Embryonic facial prominence (tissue), 1 donor: ENCODE results near the gene SNRPA.
"Not testable (repeated sequence)": the region's sequence is repeated elsewhere in the genome, so short reads cannot be mapped to it uniquely, and the experiment has no call there.

Experiments
- DNase-seq: peaks from one replicate; pipeline ENCODE4 v3.0.0-alpha.2; 2016; ENCODE audit errors: extremely low spot score

The SNRPA gene

DNA sequence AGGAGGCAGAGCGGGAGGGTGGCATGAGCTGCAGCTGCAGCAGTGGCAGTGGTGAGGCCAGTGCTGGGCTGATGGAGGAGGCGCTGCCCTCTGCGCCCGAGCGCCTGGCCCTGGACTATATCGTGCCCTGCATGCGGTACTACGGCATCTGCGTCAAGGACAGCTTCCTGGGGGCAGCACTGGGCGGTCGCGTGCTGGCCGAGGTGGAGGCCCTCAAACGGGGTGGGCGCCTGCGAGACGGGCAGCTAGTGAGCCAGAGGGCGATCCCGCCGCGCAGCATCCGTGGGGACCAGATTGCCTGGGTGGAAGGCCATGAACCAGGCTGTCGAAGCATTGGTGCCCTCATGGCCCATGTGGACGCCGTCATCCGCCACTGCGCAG is 50.0 kb downstream of the SNRPA start:
- DNase-seq: no peak

DNA sequence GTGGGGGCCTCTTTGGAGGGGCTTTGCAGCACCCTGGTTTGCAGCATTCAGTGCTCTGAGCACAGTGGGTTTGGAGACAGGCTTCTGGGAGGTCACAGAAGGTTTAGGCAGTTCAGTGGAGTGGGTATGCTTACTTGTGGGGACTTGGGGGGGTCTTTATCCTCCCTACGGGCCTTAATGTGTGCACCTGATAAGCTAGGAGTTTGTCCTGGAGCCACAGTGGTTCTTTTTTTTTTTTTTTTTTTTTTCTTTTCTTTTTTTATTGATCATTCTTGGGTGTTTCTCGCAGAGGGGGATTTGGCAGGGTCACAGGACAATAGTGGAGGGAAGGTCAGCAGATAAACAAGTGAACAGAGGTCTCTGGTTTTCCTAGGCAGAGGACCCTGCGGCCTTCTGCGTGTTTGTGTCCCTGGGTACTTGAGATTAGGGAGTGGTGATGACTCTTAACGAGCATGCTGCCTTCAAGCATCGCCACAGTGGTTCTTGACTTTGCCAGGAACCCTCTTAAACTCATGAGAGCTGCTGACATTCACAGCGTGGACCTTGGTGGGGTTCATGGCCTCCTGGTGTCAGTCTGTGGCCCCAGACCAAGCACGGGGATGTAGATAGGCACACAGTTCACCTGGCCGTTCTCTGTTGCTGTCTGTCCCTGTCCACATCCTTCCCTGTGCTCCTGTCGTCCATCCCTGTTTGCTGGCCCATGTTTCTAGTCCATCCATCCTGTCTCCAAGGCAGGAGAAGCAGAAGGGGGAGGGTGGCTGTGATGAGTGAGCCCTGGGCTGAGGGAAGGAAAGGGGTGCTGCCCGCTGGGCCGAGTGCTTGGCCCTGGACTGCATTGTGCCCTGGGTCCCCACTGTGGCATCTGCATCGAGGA is 50.7 kb downstream of the SNRPA start:
- DNase-seq: no peak

- DNase-seq: no peak
These were observed 51.5 kb downstream of the SNRPA start for GRCh38 chr19:40802300-40803169.

DNA sequence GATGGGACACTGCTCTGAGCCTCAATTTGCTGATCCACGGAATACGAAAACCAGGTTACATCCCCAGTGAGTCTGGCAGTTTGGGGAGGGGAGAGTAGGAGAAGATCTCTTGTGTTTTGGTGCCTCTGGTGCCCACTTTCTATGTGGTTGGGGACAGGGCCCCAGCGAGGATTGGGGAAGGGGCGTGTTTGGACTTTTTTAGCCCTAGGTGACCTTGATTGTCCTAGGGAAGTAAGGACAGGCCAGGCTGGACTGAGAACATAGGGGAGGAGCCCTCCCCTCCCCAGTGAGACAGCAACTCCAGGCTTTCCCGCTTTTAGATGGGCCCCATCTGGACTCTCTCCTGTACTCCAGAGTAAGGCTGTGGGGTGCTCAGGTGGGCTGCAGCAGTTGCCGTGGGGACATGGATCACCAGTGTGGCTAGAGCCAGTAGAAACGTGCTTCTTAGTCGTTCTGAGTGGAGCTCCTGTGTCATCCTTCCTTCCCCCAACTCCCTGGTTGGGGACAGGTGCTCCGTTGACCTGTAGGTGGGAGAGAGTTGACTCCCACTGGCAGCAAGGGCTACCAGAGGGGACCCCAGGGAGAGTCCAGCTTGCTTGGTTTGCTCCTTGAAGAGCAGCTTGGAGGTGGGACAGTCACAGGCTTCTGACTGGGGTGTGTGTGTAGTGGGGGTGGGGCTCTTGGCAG is 52.3 kb downstream of the SNRPA start:
- DNase-seq: no peak

- no peak for DNase-seq
These were observed 53.1 kb downstream of the SNRPA start for GRCh38 chr19:40803857-40804782.

GRCh38 chr19:40804783-40805242 is 53.8 kb downstream of the SNRPA start:
- no peak for DNase-seq

- DNase-seq: no peak
These were observed 54.4 kb downstream of the SNRPA start for GRCh38 chr19:40805258-40805868.

- DNase-seq: peak; percentile 87
These were observed 55.6 kb downstream of the SNRPA start for GRCh38 chr19:40806423-40807146.

DNA sequence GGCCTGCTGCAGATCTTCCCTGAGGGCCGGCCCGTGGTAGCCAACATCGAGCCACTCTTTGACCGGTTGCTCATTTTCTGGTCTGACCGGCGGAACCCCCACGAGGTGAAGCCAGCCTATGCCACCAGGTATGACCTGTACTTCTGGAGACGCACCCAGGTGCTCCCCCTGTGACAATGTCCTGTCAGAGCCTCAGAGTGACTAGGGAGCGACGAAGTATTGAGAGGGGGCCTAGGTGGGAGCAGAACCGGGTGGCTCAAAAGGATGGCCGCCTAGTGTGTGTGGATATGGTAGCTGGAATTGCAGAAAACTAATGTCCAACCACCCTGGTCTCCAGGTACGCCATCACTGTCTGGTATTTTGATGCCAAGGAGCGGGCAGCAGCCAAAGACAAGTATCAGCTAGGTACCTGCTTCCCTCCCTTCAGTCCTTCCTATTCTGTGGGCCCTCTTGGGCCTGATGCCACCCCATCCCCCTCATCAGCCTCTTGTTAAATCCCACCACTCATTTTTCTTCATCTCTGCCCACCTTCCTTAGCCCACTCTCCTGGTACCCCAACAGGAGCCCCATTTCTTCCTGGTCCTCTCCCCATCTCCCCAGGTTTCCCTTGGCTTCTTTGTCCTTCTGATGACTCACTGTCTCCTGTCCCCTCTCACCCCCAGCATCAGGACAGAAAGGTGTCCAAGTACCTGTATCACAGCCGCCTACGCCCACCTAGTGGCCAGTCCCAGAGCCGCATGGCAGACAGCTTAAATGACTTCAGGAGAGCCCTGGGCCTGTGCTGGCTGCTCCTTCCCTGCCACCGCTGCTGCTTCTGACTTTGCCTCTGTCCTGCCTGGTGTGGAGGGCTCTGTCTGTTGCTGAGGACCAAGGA is 56.4 kb downstream of the SNRPA start:
- DNase-seq: no peak

GRCh38 chr19:40808021-40808325 is 57.0 kb downstream of the SNRPA start:
- no peak for DNase-seq

GRCh38 chr19:40808497-40808896 is 57.5 kb downstream of the SNRPA start:
- DNase-seq: no peak

DNA sequence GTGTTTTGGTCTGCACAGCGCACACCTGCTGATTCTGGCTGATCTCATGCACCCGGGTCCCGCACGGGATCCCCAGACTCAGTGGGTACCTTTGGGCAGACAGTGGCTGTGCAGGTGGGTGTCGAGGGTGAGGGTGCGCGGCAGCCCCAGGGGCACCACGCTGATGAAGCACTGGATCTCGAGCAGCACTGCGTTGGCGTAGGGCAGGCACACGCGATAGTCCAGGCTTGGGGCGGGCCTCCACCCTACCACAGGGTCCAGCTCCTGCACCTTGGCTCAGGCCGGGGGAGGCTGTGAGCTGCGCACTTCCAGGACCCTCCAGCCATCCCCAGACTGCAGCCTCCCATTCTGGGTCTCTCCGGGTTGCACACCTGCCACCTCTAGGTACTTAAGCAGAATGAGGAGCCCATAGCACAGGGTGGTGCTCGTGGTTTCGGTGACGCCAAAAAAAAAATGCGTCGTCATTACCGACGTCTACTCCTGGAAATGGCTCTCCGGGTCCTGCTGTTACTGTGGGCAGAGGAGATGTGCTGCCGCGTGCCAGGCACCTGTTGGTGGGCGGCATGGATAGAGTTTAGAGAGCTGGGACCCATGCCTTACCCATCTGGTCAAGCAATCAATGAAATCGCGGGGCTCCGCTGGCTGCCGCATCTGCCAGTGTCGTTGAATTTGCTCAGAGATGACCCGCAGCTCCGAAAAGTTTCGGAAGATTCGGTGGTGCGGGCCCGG is 58.5 kb downstream of the SNRPA start:
- no peak for DNase-seq

GRCh38 chr19:40810160-40810559 is 59.2 kb downstream of the SNRPA start:
- DNase-seq: no peak

GRCh38 chr19:40810649-40811408 is 59.8 kb downstream of the SNRPA start:
- DNase-seq: not testable (repeated sequence)

DNA sequence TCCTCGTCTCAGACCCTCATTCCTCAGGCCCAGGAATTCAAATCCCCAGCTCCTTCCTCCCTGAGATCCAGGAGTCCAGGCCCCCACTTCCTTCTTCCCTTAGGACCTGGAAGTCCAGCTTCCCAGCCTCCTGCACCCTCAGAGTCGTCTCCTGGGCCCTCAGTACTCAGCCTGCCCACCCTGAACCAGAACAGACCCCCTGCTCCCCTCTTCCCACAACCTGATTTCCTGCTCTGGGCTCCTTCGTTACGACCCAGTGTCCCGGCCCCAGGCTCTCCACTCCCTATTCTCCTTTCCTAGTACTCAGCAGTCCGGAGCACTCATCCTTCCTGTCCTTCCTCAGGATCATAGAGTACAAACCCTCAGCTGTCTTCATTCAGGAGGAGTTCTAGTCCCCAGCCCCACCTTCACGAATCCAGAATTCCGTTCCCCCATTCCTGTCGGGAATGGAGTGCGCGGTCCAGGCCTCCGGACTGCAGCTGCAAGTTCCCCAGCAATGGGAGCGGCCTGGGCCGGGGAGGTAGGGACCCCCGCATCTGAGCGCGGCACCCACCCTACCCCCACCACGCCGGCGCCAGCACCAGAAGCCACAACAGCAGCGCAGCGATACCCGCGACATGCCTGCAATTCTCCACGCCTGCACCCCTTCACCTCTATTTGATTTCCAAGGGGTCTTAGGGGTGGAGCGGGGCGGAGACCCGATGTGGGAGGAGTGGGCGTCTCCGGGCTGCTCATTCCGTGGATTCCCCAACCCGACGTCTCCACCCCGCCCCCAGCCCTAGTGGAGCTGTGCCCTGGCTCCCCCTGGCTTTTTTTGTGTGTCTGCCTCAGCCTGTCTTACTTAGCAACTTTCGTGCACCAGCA is 60.7 kb downstream of the SNRPA start:
- no peak for DNase-seq

DNA sequence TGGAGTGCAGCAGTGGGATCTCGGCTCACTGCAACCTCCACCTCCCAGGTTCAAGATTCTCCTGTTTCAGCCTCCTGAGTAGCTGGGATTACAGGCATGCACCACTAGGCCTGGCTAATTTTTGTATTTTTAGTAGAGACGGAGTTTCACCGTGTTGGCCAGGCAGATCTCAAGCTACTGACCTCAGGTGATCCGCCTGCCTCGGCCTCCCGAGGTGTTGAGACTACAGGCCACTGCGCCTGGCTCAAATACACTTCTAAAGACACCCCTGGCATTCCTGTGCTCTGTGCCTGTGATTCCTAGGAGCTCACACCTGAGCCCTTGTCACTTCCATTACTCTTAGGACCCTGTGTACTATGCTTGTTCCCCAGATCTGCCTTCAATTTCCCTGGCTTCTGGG is 61.6 kb downstream of the SNRPA start:
- not testable (repeated sequence) for DNase-seq

DNA sequence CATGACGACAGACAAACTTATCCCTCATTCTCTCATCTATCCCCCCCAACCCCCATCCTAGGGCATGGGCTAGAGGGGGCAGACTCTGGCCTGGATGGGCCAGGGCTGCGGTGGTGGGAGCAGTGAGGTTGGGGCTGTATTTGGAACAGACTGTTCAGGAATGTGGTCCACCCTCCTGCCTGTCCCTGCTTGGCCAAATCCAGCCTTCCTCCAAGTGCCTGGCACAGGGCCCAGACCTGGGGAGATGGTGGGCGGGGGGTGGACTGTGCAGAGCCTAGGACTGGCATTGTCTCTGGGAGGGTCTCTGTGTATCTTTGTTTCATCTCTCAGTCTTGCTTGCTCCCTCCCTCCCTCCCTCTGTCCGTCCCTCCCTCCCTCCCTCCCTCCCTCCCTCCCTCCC is 62.2 kb downstream of the SNRPA start:
- no peak for DNase-seq
